ENCODE measurements around the gene AFP. TPM values are rescaled to one million over a fixed set of nuclear protein-coding genes. Genes with fewer than 3 reads are reported as not detected.

Gene AFP
- total RNA-seq, 1 experiment from 2014 or later, result not detected

DNA sequence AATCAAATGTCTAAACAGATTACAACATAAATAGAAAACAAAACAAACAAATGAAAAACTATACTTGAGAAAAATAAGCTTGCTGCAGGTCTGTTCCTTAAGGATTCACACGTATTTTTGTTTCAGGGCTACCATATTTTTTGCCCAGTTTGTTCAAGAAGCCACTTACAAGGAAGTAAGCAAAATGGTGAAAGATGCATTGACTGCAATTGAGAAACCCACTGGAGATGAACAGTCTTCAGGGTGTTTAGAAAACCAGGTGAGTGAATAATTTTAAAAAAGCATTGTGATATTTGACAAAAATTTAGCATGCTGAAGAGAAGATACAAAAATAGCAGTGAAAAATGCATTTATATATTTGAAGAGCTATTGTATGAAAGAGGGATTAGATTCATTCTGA, 2.0 kb downstream of the AFP start:
- TF ChIP-seq, protein P1, sequence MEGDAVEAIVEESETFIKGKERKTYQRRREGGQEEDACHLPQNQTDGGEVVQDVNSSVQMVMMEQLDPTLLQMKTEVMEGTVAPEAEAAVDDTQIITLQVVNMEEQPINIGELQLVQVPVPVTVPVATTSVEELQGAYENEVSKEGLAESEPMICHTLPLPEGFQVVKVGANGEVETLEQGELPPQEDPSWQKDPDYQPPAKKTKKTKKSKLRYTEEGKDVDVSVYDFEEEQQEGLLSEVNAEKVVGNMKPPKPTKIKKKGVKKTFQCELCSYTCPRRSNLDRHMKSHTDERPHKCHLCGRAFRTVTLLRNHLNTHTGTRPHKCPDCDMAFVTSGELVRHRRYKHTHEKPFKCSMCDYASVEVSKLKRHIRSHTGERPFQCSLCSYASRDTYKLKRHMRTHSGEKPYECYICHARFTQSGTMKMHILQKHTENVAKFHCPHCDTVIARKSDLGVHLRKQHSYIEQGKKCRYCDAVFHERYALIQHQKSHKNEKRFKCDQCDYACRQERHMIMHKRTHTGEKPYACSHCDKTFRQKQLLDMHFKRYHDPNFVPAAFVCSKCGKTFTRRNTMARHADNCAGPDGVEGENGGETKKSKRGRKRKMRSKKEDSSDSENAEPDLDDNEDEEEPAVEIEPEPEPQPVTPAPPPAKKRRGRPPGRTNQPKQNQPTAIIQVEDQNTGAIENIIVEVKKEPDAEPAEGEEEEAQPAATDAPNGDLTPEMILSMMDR (conservative IDR thresholded peaks at IDR 0.05; ENCODE audit: low read depth, low read length), result no peak
- TF ChIP-seq EZH2 (IDR thresholded peaks at IDR 0.05; ENCODE audit: borderline replicate concordance, low read depth, low read length, poor library complexity, severe bottlenecking), result no peak
- POLR2A ChIA-PET (ENCODE audit: low non-redundant PET), result no interaction called here
- H3K9me3 ChIP-seq (ENCODE audit: low read depth, low read length, poor library complexity, severe bottlenecking), result no peaks in the 10 kb centered on the region
- CTCF ChIA-PET, result no interaction called here
- H3K36me3 ChIP-seq (ENCODE audit: insufficient read depth, low read length, poor library complexity, severe bottlenecking), result no peaks in the 10 kb centered on the region
- no peaks in the 10 kb centered on the region for H3K27me3 ChIP-seq (replicated peaks; ENCODE audit: insufficient read depth, low read depth, low read length, poor library complexity)
- intact Hi-C loops (cut with micrococcal nuclease; ENCODE audit: unreplicated experiment), result no loop called here
- no peak overlapping the region for H3K27ac ChIP-seq (ENCODE audit: low read depth, low read length, poor library complexity, severe bottlenecking)
- DNase-seq (ENCODE audit: low spot score), result no peak
- no TSS peak for BruUV-seq (replicated peaks)
- no peaks in the 10 kb centered on the region for H3K4me1 ChIP-seq (ENCODE audit: insufficient read depth, low read length, poor library complexity, severe bottlenecking)
- H3K4me3 ChIP-seq (ENCODE audit: low read depth, low read length, poor library complexity, severe bottlenecking), result no peak overlapping the region

DNA sequence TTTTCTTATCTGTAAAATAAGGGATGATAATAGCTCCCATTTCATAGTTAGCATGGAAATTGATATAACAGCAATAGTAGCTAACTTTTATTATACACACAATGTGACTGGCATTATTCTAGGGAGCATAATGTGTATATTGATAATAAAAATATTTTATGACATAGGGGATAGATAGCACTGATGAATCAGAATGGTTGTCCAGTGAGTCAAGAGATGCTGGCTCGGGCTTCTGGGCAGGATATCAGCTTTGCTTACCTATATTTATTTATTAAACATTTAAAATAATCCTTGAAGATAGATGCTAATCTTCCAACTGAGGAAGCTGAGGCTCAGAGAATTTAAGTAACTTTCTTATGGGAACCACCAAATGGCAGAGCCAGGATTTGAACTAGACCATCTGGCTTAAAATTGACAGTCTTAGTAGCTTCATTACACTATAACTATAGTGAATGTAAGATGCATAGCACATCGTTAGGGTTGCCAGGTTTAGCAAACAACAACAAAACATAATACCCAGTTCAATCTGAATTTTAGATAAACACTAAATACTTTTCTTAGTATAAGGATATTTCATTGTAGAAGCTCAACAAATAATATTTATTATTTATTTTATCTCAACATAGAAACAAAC, 2.7 kb downstream of the AFP start:
- intact Hi-C loops (cut with micrococcal nuclease; ENCODE audit: unreplicated experiment), result no loop called here
- ChIA-PET CTCF (no interaction called here), POLR2A (ENCODE audit: low non-redundant PET) (no interaction called here)
- DNase-seq (ENCODE audit: low spot score), result no peak
- TF ChIP-seq, protein P1 (conservative IDR thresholded peaks at IDR 0.05; ENCODE audit: low read depth, low read length), result no peak
- TF ChIP-seq EZH2 (IDR thresholded peaks at IDR 0.05; ENCODE audit: borderline replicate concordance, low read depth, low read length, poor library complexity, severe bottlenecking), result no peak
- Histone ChIP-seq H3K4me3 (ENCODE audit: low read depth, low read length, poor library complexity, severe bottlenecking) (no peak overlapping the region), H3K9me3 (ENCODE audit: low read depth, low read length, poor library complexity, severe bottlenecking) (no peaks in the 10 kb centered on the region), H3K36me3 (ENCODE audit: insufficient read depth, low read length, poor library complexity, severe bottlenecking) (no peaks in the 10 kb centered on the region), H3K4me1 (ENCODE audit: insufficient read depth, low read length, poor library complexity, severe bottlenecking) (no peaks in the 10 kb centered on the region), H3K27ac (ENCODE audit: low read depth, low read length, poor library complexity, severe bottlenecking) (no peak overlapping the region), H3K27me3 (replicated peaks; ENCODE audit: insufficient read depth, low read depth, low read length, poor library complexity) (no peaks in the 10 kb centered on the region)
- BruUV-seq (replicated peaks), result no TSS peak

DNA sequence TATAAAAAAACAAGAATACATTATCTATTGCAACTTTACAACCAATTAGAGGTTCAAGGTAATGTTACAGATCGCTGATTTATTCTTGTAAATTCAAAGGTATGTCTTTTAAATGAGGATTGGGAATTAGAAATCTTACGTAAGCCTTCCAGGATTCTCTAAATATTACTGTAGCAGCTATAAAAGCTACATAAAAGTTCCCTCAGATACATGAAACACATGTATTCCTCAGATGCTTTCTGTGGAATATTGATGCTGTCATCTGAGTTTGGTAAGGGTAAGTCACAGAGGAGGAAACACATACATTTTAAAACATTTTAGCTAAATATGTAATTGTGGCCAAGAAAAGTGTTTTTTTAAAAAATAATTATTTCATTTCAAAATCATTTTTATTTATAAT, 3.4 kb downstream of the AFP start:
- H3K36me3 ChIP-seq (ENCODE audit: insufficient read depth, low read length, poor library complexity, severe bottlenecking), result no peaks in the 10 kb centered on the region
- no peak overlapping the region for H3K27ac ChIP-seq (ENCODE audit: low read depth, low read length, poor library complexity, severe bottlenecking)
- H3K4me1 ChIP-seq (ENCODE audit: insufficient read depth, low read length, poor library complexity, severe bottlenecking), result no peaks in the 10 kb centered on the region
- no peak overlapping the region for H3K4me3 ChIP-seq (ENCODE audit: low read depth, low read length, poor library complexity, severe bottlenecking)
- no peaks in the 10 kb centered on the region for H3K9me3 ChIP-seq (ENCODE audit: low read depth, low read length, poor library complexity, severe bottlenecking)
- intact Hi-C loops (cut with micrococcal nuclease; ENCODE audit: unreplicated experiment), result no loop called here
- DNase-seq (ENCODE audit: low spot score), result no peak
- no TSS peak for BruUV-seq (replicated peaks)
- POLR2A ChIA-PET (ENCODE audit: low non-redundant PET), result no interaction called here
- no peaks in the 10 kb centered on the region for H3K27me3 ChIP-seq (replicated peaks; ENCODE audit: insufficient read depth, low read depth, low read length, poor library complexity)
- CTCF ChIA-PET, result no interaction called here
- no peak for TF ChIP-seq EZH2 (IDR thresholded peaks at IDR 0.05; ENCODE audit: borderline replicate concordance, low read depth, low read length, poor library complexity, severe bottlenecking)
- TF ChIP-seq, protein P1 (conservative IDR thresholded peaks at IDR 0.05; ENCODE audit: low read depth, low read length), result no peak

Data from A673 (cell line).